PC-3 (cell line): Measurements from ENCODE around the gene DIP2A. TPM values are rescaled to one million over a fixed set of nuclear protein-coding genes. Genes with fewer than 3 reads are reported as not detected.

Experiments used
- ATAC-seq: fragments of 200-7000 bp; cut with Tn5 transposase; 2 replicates; pipeline ENCODE4 v1.9.1; 2020; ENCODE audit warnings: mild to moderate bottlenecking, moderate library complexity
- BruUV-seq: library from RNA; stranded (reverse); fragments of 400-500 nt; replicated peaks from 2 replicates; lab custom pipeline; 2021; lab: Mats Ljungman, UMichigan
- CTCF ChIA-PET: fragments of 300-600 bp; sonication (Branson Sonifier 250); formaldehyde crosslinking; loops from one replicate; lab custom pipeline; 2022; ENCODE audit warnings: antibody characterized with exemption; lab: Charles Lee
- POLR2A ChIA-PET: fragments of 300-600 bp; sonication (Branson Sonifier 250); formaldehyde crosslinking; loops from one replicate; lab custom pipeline; 2022; ENCODE audit warnings: antibody characterized with exemption; ENCODE audit not compliant: unreplicated experiment; lab: Charles Lee
- DNase-seq: peaks from one replicate; pipeline ENCODE4 v3.0.0-alpha.2; 2015
- H2AFZ ChIP-seq: fragments of 300-600 bp; sonication (generic); 2 replicates; pipeline ENCODE4 v1.6.0; 2016; ENCODE audit warnings: antibody characterized with exemption, low read length
- H3F3A ChIP-seq: fragments of 300-600 bp; sonication (generic); one replicate; pipeline ENCODE4 v1.6.0; 2017; ENCODE audit warnings: antibody characterized with exemption, low read length, control low read depth, mild to moderate bottlenecking; ENCODE audit not compliant: unreplicated experiment
- H3K27ac ChIP-seq: fragments of 300-600 bp; sonication (generic); 2 replicates; pipeline ENCODE4 v1.5.1; 2016; ENCODE audit warnings: mild to moderate bottlenecking, low read length
- H3K27me3 ChIP-seq: fragments of 300-600 bp; sonication (generic); 2 replicates; pipeline ENCODE4 v1.6.1; 2016; ENCODE audit warnings: low read length, mixed read lengths
- H3K36me3 ChIP-seq: fragments of 300-600 bp; sonication (generic); 2 replicates; pipeline ENCODE4 v1.6.1; 2016; ENCODE audit warnings: low read depth, mixed run types, low read length, mixed read lengths
- H3K4me1 ChIP-seq: fragments of 300-600 bp; sonication (generic); 2 replicates; pipeline ENCODE4 v1.5.1; 2016; ENCODE audit warnings: low read length; ENCODE audit not compliant: insufficient read depth
- H3K4me2 ChIP-seq: fragments of 300-600 bp; sonication (generic); 2 replicates; pipeline ENCODE4 v1.6.0; 2016; ENCODE audit warnings: low read length
- H3K4me3 ChIP-seq: fragments of 300-600 bp; sonication (generic); 2 replicates; pipeline ENCODE4 v1.5.1; 2016; ENCODE audit warnings: mild to moderate bottlenecking, low read length, mixed read lengths
- H3K79me2 ChIP-seq: fragments of 300-600 bp; sonication (generic); 2 replicates; pipeline ENCODE4 v1.6.1; 2017; ENCODE audit warnings: low read length, mixed read lengths
- H3K9ac ChIP-seq: fragments of 300-600 bp; sonication (generic); 2 replicates; pipeline ENCODE4 v1.6.0; 2016; ENCODE audit warnings: mild to moderate bottlenecking, low read length
- H3K9me2 ChIP-seq: fragments of 300-600 bp; sonication (generic); replicated peaks from 2 replicates; pipeline ENCODE4 v1.6.1; 2016; ENCODE audit warnings: mixed run types, low read length, mixed read lengths
- H3K9me3 ChIP-seq: fragments of 300-600 bp; sonication (generic); 2 replicates; pipeline ENCODE4 v1.6.1; 2016; ENCODE audit warnings: low read length, mixed read lengths
- H4K20me1 ChIP-seq: fragments of 300-600 bp; sonication (generic); 2 replicates; pipeline ENCODE4 v1.6.1; 2016; ENCODE audit warnings: low read length, mixed read lengths
- EZH2 ChIP-seq: fragments of 300-600 bp; sonication (generic); IDR thresholded peaks from one replicate; pipeline ENCODE4 v1.6.1; 2017; ENCODE audit warnings: antibody characterized with exemption, mild to moderate bottlenecking, low read length; ENCODE audit not compliant: unreplicated experiment
- EZH2phosphoT487 ChIP-seq: fragments of 300-600 bp; sonication (generic); IDR thresholded peaks from 2 replicates; pipeline ENCODE4 v1.6.1; 2018; ENCODE audit warnings: mild to moderate bottlenecking, antibody characterized with exemption, low read length, borderline replicate concordance
- intact Hi-C: fragments of 100-400 bp; cut with micrococcal nuclease; formaldehyde crosslinking; loops from 2 replicates; pipeline ENCODE4 v1.9.0; 2023
- total RNA-seq: library from RNA; depleted of rRNA; stranded (reverse); fragments of >200 nt; gene quantifications from 2 replicates; pipeline ENCODE4 v1.2.3, GENCODE V29; 2014
- TF ChIP-seq, protein P1 (sequence below): fragments of 300-600 bp; sonication (generic); conservative IDR thresholded peaks from 2 replicates; pipeline ENCODE4 v1.5.1; 2017; ENCODE audit warnings: antibody characterized with exemption, low read depth, mild to moderate bottlenecking, low read length

Gene DIP2A
- total RNA-seq, 1 experiment from 2014 or later = 23.7 TPM

DNA sequence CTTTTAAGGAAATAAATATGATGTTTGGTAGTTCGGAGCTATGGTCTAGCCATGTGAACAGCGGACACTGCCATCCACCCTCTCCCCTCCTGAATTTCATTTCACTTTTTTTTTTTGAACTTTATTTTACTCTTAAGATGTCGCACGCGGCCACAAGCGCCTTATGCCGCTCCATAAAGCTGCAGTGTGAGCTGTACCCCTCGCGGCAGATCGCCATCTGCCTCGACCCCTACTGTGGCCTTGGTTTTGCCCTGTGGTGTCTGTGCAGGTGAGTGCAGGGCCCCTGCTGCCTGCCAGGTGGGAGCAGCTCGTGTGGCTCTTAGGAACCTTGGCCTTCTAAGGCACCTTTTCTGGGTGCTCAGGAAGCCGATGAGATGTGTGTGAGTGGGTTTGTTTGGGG is 98.1 kb downstream of the DIP2A start:
- H3K9me3 ChIP-seq = no peaks in the 10 kb centered on the region
- ATAC-seq (no peak), DNase-seq (no peak)
- no peaks in the 10 kb centered on the region for H3K79me2 ChIP-seq
- intact Hi-C loops = no loop called here
- H3K4me1 ChIP-seq = no peaks in the 10 kb centered on the region
- no peak overlapping the region for H3K4me3 ChIP-seq
- no peak overlapping the region for H3K9ac ChIP-seq
- ChIA-PET POLR2A (no interaction called here), CTCF (interaction anchor here (0.7 kb wide), 1 partner anchor 25 kb away, joined by 3 read pairs; no protein-coding TSS in a partner anchor)
- H4K20me1 ChIP-seq = no peaks in the 10 kb centered on the region
- TF ChIP-seq, protein P1, sequence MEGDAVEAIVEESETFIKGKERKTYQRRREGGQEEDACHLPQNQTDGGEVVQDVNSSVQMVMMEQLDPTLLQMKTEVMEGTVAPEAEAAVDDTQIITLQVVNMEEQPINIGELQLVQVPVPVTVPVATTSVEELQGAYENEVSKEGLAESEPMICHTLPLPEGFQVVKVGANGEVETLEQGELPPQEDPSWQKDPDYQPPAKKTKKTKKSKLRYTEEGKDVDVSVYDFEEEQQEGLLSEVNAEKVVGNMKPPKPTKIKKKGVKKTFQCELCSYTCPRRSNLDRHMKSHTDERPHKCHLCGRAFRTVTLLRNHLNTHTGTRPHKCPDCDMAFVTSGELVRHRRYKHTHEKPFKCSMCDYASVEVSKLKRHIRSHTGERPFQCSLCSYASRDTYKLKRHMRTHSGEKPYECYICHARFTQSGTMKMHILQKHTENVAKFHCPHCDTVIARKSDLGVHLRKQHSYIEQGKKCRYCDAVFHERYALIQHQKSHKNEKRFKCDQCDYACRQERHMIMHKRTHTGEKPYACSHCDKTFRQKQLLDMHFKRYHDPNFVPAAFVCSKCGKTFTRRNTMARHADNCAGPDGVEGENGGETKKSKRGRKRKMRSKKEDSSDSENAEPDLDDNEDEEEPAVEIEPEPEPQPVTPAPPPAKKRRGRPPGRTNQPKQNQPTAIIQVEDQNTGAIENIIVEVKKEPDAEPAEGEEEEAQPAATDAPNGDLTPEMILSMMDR = no peak
- no peak for TF ChIP-seq EZH2phosphoT487
- H3K4me2 ChIP-seq = no peak overlapping the region
- no peak overlapping the region for H3K27ac ChIP-seq
- H3K9me2 ChIP-seq = no peaks in the 10 kb centered on the region
- peaks cover 13% of the 10 kb centered on the region for H3K36me3 ChIP-seq
- no peaks in the 10 kb centered on the region for H3F3A ChIP-seq
- BruUV-seq = no TSS peak
- H3K27me3 ChIP-seq = no peaks in the 10 kb centered on the region
- H2AFZ ChIP-seq = no peak overlapping the region

DNA sequence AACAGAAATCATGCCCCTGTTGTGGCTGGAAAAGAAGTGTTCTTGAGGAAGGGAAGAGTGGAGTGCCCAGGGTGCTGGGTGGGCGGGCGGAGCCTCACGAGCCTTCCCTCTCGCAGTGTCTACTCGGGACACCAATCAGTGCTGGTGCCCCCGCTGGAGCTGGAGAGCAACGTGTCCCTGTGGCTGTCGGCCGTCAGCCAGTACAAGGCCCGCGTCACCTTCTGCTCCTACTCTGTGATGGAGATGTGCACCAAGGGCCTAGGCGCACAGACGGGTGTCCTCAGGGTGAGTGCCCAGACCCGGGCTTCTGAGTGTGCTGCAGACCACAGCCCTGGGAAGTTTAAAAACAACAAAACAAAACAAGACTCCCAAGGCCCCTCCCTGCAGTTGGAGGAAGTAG is 98.8 kb downstream of the DIP2A start:
- intact Hi-C loops = no loop called here
- TF ChIP-seq EZH2phosphoT487 (no peak), EZH2 (no peak)
- TF ChIP-seq, protein P1 = no peak

DNA sequence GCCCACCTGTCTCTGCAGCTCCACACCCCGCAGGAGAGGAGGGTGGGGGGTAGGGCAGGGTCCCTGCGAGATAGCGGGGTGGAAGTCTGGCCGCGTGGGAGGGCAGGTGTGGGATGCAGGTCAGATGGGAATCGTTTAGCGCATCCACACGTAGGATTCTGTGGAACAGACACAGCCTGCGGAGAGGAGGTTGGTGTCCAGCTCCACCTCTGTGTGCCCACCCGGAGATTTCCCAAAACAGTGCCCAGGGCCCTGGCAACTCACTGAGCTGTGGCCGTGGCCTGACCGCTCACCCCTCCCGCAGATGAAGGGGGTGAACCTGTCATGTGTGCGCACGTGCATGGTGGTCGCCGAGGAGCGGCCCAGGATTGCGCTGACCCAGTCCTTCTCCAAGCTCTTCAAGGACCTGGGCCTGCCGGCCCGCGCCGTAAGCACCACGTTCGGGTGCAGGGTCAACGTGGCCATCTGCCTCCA is 99.3 kb downstream of the DIP2A start:
- Histone ChIP-seq H3K27me3 (no peaks in the 10 kb centered on the region), H3K9me2 (no peaks in the 10 kb centered on the region), H3K36me3 (peaks cover 15% of the 10 kb centered on the region; the same call in 1 of the 2 replicates), H3K4me1 (no peaks in the 10 kb centered on the region), H3K9me3 (no peaks in the 10 kb centered on the region), H3K27ac (no peak overlapping the region), H2AFZ (no peak overlapping the region), H3K4me3 (no peak overlapping the region), H3F3A (no peaks in the 10 kb centered on the region), H3K9ac (no peak overlapping the region), H3K4me2 (no peak overlapping the region), H4K20me1 (no peaks in the 10 kb centered on the region), H3K79me2 (no peaks in the 10 kb centered on the region)
- DNase-seq = no peak
- TF ChIP-seq, protein P1 = no peak
- no peak for TF ChIP-seq EZH2phosphoT487
- no peak for TF ChIP-seq EZH2
- POLR2A ChIA-PET = no interaction called here
- CTCF ChIA-PET = no interaction called here
- intact Hi-C loops = no loop called here
- no TSS peak for BruUV-seq
- ATAC-seq = no peak

More for the DNA sequence above, 98.8 kb downstream of the DIP2A start:
- ATAC-seq = no peak
- Histone ChIP-seq H3K4me3 (no peak overlapping the region), H3K9me3 (no peaks in the 10 kb centered on the region), H3K79me2 (no peaks in the 10 kb centered on the region), H3K36me3 (peaks cover 13% of the 10 kb centered on the region; the same call in 1 of the 2 replicates), H3K27me3 (no peaks in the 10 kb centered on the region), H4K20me1 (no peaks in the 10 kb centered on the region), H3K9ac (no peak overlapping the region), H3K9me2 (no peaks in the 10 kb centered on the region), H2AFZ (no peak overlapping the region), H3K4me2 (no peak overlapping the region), H3K4me1 (no peaks in the 10 kb centered on the region), H3K27ac (no peak overlapping the region), H3F3A (no peaks in the 10 kb centered on the region)
- ChIA-PET POLR2A (no interaction called here), CTCF (no interaction called here)
- DNase-seq = no peak
- BruUV-seq = no TSS peak
